ENCODE measurements around the gene SCYGR5.
"Not testable (repeated sequence)": the region's sequence is repeated elsewhere in the genome, so short reads cannot be mapped to it uniquely, and the experiment has no call there.

The SCYGR5 gene, protein sequence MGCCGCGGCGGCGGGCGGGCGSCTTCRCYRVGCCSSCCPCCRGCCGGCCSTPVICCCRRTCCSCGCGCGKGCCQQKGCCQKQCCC

GRCh38 chr2:227666631-227667170 lies at the start of gene SCYGR5:
SCYGR5 (plus strand) TSS chr2:227666804; CDS start chr2:227666804, 0 bp downstream.
- DNase-seq: not testable (repeated sequence)

GRCh38 chr2:227617316-227618230 lies 49.0 kb upstream of the SCYGR5 start, which contains the start of gene SCYGR4:
SCYGR4 (plus strand) TSS chr2:227617498; CDS start chr2:227617498, 0 bp downstream.
- no peak for DNase-seq

GRCh38 chr2:227623226-227623625 lies 43.4 kb upstream of the SCYGR5 start:
- DNase-seq: no peak

GRCh38 chr2:227625420-227625819 lies 41.2 kb upstream of the SCYGR5 start:
- DNase-seq: no peak

DNA sequence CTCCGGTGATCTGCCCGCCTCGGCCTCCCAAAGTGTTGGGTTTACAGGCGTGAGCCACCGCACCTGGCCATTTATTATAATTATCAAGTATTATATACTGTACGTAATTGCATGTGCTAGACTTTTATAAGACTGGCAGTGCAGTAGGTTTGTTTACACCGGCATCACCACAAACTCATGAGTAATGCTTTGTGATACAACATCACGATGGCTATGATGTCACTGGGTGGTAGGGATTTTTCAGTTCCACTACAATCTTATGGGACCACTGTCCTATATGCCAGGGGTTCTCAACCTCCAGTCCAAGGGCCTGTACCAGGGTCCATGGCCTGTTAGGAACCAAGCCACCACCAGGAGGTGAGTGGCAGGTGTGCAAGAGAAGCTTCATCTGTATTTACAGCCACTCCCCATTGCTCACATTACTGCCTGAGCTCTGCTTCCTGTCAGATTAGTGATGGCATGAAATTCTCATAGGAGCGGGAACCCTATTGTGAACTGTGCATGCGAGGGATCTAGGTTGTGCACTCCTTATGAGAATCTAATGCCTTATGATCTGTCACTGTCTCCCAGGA lies 39.9 kb upstream of the SCYGR5 start:
- no peak for DNase-seq

DNA sequence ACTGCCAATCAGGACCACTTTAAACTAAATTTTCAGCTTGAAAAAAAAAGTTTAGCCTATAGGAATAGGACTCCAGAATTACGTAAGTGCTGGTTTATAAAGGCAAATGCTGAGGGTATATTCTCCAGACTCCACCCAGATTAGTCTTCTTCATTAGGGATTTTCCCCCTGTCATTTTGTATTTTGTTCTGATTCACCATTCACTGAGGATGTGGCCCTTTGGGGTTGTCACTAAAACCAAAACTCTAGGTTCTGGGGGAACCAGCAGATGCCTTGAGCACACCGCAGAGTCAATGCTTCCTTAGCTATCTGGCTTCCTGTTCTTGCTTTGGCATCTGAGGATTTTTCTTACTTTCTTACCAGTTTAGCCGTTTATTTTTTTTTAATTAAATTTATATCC lies 38.8 kb upstream of the SCYGR5 start:
- DNase-seq: no peak

DNA sequence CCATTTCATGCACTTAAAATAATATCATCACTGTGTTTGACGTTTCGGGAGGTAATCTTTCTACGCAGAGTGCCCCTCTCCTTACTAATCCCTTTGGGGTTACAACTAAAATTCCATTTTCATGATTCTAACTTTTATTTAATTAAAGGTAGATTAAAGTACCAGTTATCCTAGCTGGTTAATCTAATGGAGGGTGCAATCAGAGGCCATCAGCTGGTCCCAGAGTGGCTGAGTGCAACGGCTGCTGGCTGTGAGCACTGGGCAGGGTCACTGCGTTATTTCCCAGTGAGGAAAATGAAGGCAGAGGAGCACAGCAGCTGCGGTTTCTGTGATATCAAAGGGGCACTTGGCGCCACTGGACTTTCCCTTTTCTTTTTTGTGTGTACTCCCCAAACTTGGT lies 37.2 kb upstream of the SCYGR5 start:
- DNase-seq: no peak

DNA sequence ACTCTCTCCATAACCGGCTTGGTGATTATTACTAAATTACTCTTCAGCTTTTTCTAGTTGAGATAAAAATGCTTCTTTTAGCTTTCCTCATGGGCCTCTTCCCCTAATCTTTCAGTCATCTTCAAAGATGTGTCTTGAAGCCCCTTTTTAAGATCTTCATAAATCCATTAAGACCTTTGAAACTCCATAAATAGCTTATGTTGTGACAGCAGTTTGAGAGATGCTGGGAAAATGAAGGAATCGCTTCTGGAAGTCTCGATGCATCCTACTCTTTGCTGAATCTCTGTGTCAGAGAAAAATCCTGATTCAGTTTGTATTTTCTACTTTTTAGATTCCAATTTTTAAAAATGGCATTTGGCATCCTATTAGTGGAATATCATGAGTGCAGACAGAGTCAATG lies 36.3 kb upstream of the SCYGR5 start:
- no peak for DNase-seq

DNA sequence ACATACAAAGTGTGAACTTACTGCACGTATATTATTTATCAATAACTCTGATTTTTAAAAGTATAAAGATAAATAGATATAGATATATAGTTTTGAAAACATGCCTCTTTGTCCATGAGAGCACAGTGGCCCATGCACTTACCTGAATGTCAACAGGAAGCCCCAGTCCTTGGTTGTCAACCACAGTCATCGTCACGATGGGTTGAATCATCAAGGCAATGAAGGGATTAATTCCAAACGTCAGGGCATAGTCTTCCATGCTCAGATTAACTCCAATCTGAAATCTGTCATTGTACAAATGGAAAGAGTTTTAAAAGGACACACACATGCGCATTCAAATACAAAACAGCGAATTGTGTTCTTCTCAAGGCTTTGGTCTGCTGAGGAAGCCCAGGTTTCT lies 33.8 kb upstream of the SCYGR5 start:
- no peak for DNase-seq

DNA sequence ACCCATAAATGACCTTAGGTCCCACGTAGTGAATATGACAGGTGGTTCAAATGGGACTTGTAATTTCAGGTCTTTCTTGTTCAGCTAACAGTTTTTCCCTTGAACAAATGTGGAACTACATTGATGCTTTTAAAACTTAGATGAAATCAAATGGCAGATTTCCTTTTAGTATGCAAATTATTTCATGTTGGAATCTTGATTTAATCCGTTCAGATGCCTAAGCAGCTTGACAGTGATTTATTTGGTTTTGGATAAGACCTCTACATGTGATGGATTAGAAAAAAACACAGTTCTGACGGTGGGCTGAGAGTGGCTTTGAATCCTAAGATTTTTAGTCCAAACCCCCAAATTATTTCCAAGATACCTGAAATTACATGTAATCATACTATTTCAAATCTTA lies 32.4 kb upstream of the SCYGR5 start:
- no peak for DNase-seq

- no peak for DNase-seq
Measured at GRCh38 chr2:227642656-227643055, 23.9 kb upstream of the SCYGR5 start.

GRCh38 chr2:227643990-227644551 lies 22.5 kb upstream of the SCYGR5 start:
- DNase-seq: no peak

- no peak for DNase-seq
Measured at GRCh38 chr2:227653419-227653818, 13.2 kb upstream of the SCYGR5 start.

- no peak for DNase-seq
Measured at GRCh38 chr2:227654426-227654825, 12.2 kb upstream of the SCYGR5 start.

GRCh38 chr2:227655454-227655853 lies 11.2 kb upstream of the SCYGR5 start:
- DNase-seq: no peak

- DNase-seq: no peak
Measured at GRCh38 chr2:227657199-227657845, 9.3 kb upstream of the SCYGR5 start.

DNA sequence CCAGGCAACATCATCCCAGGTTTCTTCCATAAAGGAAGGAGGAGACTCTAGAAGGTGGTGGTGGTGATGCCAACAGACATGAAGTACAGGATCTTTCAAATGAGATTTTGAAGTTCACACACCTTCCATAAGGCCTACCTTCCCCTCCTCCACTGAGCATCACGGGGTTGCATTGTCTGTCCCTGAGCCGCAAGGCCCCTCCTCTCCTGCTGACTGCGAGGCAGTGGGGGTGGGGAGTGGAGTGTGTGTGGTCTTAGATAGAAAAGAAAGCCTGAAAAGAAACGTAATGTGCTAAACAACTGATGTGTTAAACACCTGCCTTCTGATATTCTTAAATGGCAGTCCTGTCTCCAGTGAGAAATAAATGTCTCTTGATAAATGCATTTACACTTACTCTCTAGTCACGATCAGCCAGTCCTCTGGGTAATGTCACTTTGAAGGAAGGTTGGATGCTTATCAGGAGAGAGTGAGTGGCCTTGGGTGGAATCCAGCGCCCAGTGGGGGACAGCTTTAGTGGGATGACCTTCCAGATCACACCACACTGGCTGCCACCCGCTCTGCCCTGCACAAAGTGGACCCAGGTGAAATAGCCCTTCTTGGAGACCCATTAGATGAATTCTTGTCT lies 5.5 kb upstream of the SCYGR5 start:
- no peak for DNase-seq

DNA sequence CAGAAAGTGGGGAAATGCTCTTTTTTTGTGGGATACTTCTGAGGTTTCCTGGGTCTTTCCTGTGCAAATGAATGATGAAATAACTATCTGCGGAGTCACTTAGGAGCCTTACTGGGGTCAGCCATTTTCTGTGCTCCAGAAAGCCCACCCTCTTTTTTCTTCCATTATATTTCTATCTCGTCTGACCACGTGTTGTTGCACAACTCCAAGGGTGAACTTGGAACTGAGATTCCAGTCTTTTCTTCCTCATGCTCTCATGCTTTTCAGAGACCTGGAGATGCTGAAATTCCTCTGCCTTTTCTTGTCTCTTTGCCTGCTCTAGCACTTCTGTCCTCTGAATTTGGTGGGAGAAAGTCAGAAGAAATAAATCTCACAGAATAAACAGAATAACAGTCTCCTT lies 4.8 kb upstream of the SCYGR5 start:
- no peak for DNase-seq

GRCh38 chr2:227665189-227665940 lies 1.2 kb upstream of the SCYGR5 start:
- no peak for DNase-seq

DNA sequence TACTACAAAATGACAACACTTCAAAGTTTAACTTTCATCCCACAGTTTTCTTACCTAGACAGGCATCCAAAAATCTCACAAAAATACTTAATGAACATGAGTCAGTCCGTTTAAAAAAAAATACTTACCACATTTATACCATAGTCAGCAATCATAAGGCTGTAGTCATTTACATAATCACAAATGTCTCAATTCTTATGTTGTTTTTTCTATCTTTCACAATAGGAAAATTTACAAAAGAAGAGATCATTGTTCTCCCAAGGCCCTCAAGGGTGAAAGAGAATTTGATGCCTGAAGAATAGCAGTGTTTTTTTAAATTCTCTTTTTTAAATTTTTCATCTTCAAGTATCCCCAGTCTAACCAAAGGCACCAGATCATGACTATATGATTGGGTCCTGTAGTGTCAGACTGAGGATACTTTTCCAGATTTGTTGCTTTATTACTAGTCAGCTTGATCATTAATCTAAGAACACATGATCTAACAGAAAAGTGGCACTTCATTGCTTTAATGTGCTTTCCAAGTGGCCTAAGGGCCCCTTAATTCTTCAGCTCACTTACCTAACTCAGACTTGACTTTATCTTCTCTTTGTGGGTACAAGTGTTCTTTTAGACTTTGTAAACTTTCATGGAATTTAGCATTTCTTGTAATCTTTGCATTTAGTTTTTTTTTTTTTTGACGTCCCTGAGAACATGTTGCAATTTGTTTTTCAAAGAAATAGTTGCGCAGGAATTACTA lies 4.7 kb downstream of the SCYGR5 start:
- no peak for DNase-seq

GRCh38 chr2:227673620-227674019 lies 7.0 kb downstream of the SCYGR5 start:
- DNase-seq: not testable (repeated sequence)

Data from CD4-positive, alpha-beta T cell treated with Interleukin-21 for 1 hour (primary cell).